Hematopoietic multipotent progenitor cell (in vitro differentiated cells): Measurements from ENCODE around the gene COQ10B. TPM values are rescaled to one million over a fixed set of nuclear protein-coding genes. Genes with fewer than 3 reads are reported as not detected.

Source experiments
- DNase-seq, 3 donors: peaks; one replicate each; pipeline ENCODE4 v3.0.0-alpha.2; 2011 to 2015; ENCODE audit warnings: low read depth in 2 of 3, low spot score in 2 of 3
- small RNA-seq: library from RNA; depleted of rRNA; stranded (forward); fragments of <200 nt; gene quantifications from one replicate; pipeline ENCODE3, GENCODE V24; 2012
- total RNA-seq: library from RNA; depleted of rRNA; stranded (reverse); fragments of >200 nt; gene quantifications from one replicate; pipeline ENCODE4 v1.2.3, GENCODE V29; 2012

The COQ10B gene
- total RNA-seq, 1 donor = 16.2 TPM

GRCh38 chr2:197499594-197500502, 46.5 kb downstream of the COQ10B start, which contains the start of the genes HSPD1 and HSPE1:
Gene HSPD1 (minus strand): TSS chr2:197499840. CDS start chr2:197498848, 992 bp downstream.
Gene HSPE1 (plus strand): TSS chr2:197500379. CDS start chr2:197500437, 58 bp downstream.
- peak; percentile 95 to 100 (median 100) for DNase-seq

GRCh38 chr2:197500503-197501131, 47.3 kb downstream of the COQ10B start:
- DNase-seq = peak in 2 of 3 donors; percentile 11 to 14

GRCh38 chr2:197502201-197502600, 48.8 kb downstream of the COQ10B start:
- DNase-seq = no peak

GRCh38 chr2:197502685-197503084, 49.3 kb downstream of the COQ10B start:
- DNase-seq = no peak

GRCh38 chr2:197504000-197504399, 50.6 kb downstream of the COQ10B start:
- no peak for DNase-seq

GRCh38 chr2:197504512-197504911, 51.2 kb downstream of the COQ10B start:
- no peak for DNase-seq

- DNase-seq = no peak
Observed at GRCh38 chr2:197506658-197507057, 53.3 kb downstream of the COQ10B start.

- no peak for DNase-seq
Observed at GRCh38 chr2:197513915-197514314, 60.6 kb downstream of the COQ10B start.

GRCh38 chr2:197514754-197515153, 61.4 kb downstream of the COQ10B start:
- peak in 1 of 3 donors; percentile 11 for DNase-seq

GRCh38 chr2:197515315-197515738, 62.0 kb downstream of the COQ10B start:
- DNase-seq = no peak

GRCh38 chr2:197515739-197516392, 62.5 kb downstream of the COQ10B start, which contains the start of gene MOB4:
Gene MOB4 (plus strand): TSS chr2:197516066. CDS start chr2:197516087, 21 bp downstream.
- peak; percentile 89 to 96 (median 96) for DNase-seq

- peak in 2 of 3 donors; percentile 6 to 11 for DNase-seq
Observed at GRCh38 chr2:197516393-197516761, 63.0 kb downstream of the COQ10B start.

GRCh38 chr2:197517150-197517549, 63.8 kb downstream of the COQ10B start:
- no peak for DNase-seq

Small RNA genes within 50 kb of the gene (small RNA-seq; reads per million reads assigned to genes)
- gene RF00394 (not detected), gene RNU6-1029P (not detected)

Other genes with a start within 250 kb of the COQ10B start
- 80.2 TPM for gene ANKRD44, start 142.8 kb upstream of the COQ10B start, total RNA-seq
- 159 TPM for gene SF3B1, start 18.5 kb upstream of the COQ10B start, total RNA-seq
- gene HSPD1, start 46.3 kb downstream of the COQ10B start, total RNA-seq = 124 TPM
- gene HSPE1, start 46.8 kb downstream of the COQ10B start, total RNA-seq = 12.9 TPM
- 13.7 TPM for gene MOB4, start 62.5 kb downstream of the COQ10B start, total RNA-seq
- under 0.01 TPM for gene RFTN2, start 222.0 kb downstream of the COQ10B start, total RNA-seq